ENCODE data around the gene ADH1C.
"Not testable (repeated sequence)": the region's sequence is repeated elsewhere in the genome, so short reads cannot be mapped to it uniquely, and the experiment has no call there.

The ADH1C gene

GRCh38 chr4:99357948-99358347 is 5.4 kb upstream of the ADH1C start:
- no peak for DNase-seq

- DNase-seq, result no peak
Measured at GRCh38 chr4:99356992-99357391, 4.4 kb upstream of the ADH1C start.

- not testable (repeated sequence) for DNase-seq
Measured at GRCh38 chr4:99356149-99356548, 3.6 kb upstream of the ADH1C start.

GRCh38 chr4:99351487-99351886 is 1.1 kb downstream of the ADH1C start:
- no peak for DNase-seq

- no peak for DNase-seq
Measured at GRCh38 chr4:99349338-99349737, 3.2 kb downstream of the ADH1C start.

GRCh38 chr4:99342624-99343023 is 9.9 kb downstream of the ADH1C start:
- DNase-seq, result not testable (repeated sequence)

- DNase-seq, result no peak
Measured at GRCh38 chr4:99341426-99341825, 11.1 kb downstream of the ADH1C start.

- DNase-seq, result no peak
Measured at GRCh38 chr4:99339172-99339571, 13.4 kb downstream of the ADH1C start.

- DNase-seq, result no peak
Measured at GRCh38 chr4:99336553-99336952, 16.0 kb downstream of the ADH1C start.

- no peak for DNase-seq
Measured at GRCh38 chr4:99334880-99335279, 17.7 kb downstream of the ADH1C start.

GRCh38 chr4:99330648-99331047 is 21.9 kb downstream of the ADH1C start:
- no peak for DNase-seq

- no peak for DNase-seq
Measured at GRCh38 chr4:99329876-99330275, 22.7 kb downstream of the ADH1C start.

- DNase-seq, result peak; percentile 63
Measured at GRCh38 chr4:99324979-99325378, 27.6 kb downstream of the ADH1C start.

- no peak for DNase-seq
Measured at GRCh38 chr4:99324361-99324760, 28.2 kb downstream of the ADH1C start.

GRCh38 chr4:99323756-99324155 is 28.8 kb downstream of the ADH1C start:
- no peak for DNase-seq

GRCh38 chr4:99321241-99322191 is 31.0 kb downstream of the ADH1C start, which contains the start of gene ADH1B:
TSS of gene ADH1B (minus strand) at chr4:99321401. CDS start at chr4:99321331, 70 bp downstream.
- no peak for DNase-seq

GRCh38 chr4:99317811-99318210 is 34.7 kb downstream of the ADH1C start:
- DNase-seq, result not testable (repeated sequence)

GRCh38 chr4:99317354-99317753 is 35.2 kb downstream of the ADH1C start:
- DNase-seq, result no peak

- DNase-seq, result no peak
Measured at GRCh38 chr4:99315839-99316238, 36.7 kb downstream of the ADH1C start.

- DNase-seq, result no peak
Measured at GRCh38 chr4:99314211-99314610, 38.3 kb downstream of the ADH1C start.

- DNase-seq, result no peak
Measured at GRCh38 chr4:99310389-99310788, 42.2 kb downstream of the ADH1C start.

- DNase-seq, result no peak
Measured at GRCh38 chr4:99305638-99306400, 46.7 kb downstream of the ADH1C start.

GRCh38 chr4:99301376-99302164 is 51.0 kb downstream of the ADH1C start:
- DNase-seq, result peak; percentile 30

All from fibroblast of skin of scalp (primary cell).